Natural killer cell (primary cell): ENCODE measurements around the gene TCF7. TPM values are rescaled to one million over a fixed set of nuclear protein-coding genes. Genes with fewer than 3 reads are reported as not detected.

ENCODE experiments used
- ATAC-seq, 3 donors: fragments of 150-1000 bp in 2 of 3; fragments of 200-7000 bp in 1 of 3; cut with Tn5 transposase; 1 replicate in 1 of 3; 2 replicates in 2 of 3; pipeline ENCODE4 v1.10.0; 2021; ENCODE audit warnings: mild to moderate bottlenecking in 2 of 3, moderate library complexity in 2 of 3
- DNase-seq, 2 donors: peaks; one replicate each; pipeline versions ENCODE4 v3.0.0 to v3.0.0-alpha.2; 2013 to 2021; ENCODE audit warnings: mixed read lengths in 1 of 2
- H3K27ac ChIP-seq: one replicate; pipeline ENCODE4 v1.5.1; 2013; ENCODE audit warnings: mild to moderate bottlenecking, low read length
- H3K27me3 ChIP-seq: one replicate; pipeline ENCODE4 v1.6.1; 2013; ENCODE audit warnings: low read length; ENCODE audit not compliant: control insufficient read depth, insufficient read depth
- H3K36me3 ChIP-seq: one replicate; pipeline ENCODE4 v1.6.1; 2013; ENCODE audit warnings: low read length; ENCODE audit not compliant: control insufficient read depth, insufficient read depth
- H3K4me1 ChIP-seq: one replicate; pipeline ENCODE4 v1.6.1; 2013; ENCODE audit warnings: low read length; ENCODE audit not compliant: control insufficient read depth, insufficient read depth
- H3K4me3 ChIP-seq: one replicate; pipeline ENCODE4 v1.5.1; 2013; ENCODE audit warnings: low read length
- H3K9me3 ChIP-seq: one replicate; pipeline ENCODE4 v1.6.1; 2013; ENCODE audit warnings: low read length; ENCODE audit not compliant: control insufficient read depth, insufficient read depth
- H3K27ac Mint-ChIP-seq, 2 donors: one replicate each; pipeline ENCODE4 v1.8.0; 2022; ENCODE audit warnings: mild to moderate bottlenecking in 2 of 2, mixed read lengths in 2 of 2, moderate library complexity in 1 of 2
- H3K27me3 Mint-ChIP-seq, 2 donors: one replicate each; pipeline ENCODE4 v1.8.0; 2022; ENCODE audit warnings: low read depth in 2 of 2, mixed read lengths in 2 of 2
- H3K36me3 Mint-ChIP-seq: one replicate; pipeline ENCODE4 v1.8.0; 2022; ENCODE audit warnings: mixed read lengths
- H3K4me1 Mint-ChIP-seq, 2 donors: one replicate each; pipeline ENCODE4 v1.8.0; 2022; ENCODE audit warnings: mixed read lengths in 2 of 2
- H3K4me3 Mint-ChIP-seq: one replicate; pipeline ENCODE4 v1.8.0; 2022; ENCODE audit warnings: mild to moderate bottlenecking, moderate library complexity, mixed read lengths
- H3K9me3 Mint-ChIP-seq, 2 donors: one replicate each; pipeline ENCODE4 v1.8.0; 2022; ENCODE audit warnings: mixed read lengths in 2 of 2
- whole genome bisulfite sequencing: methylation state at CpG from one replicate; pipeline ENCODE4 v1.1.7; 2013; ENCODE audit warnings: missing lambda C conversion rate; ENCODE audit not compliant: insufficient coverage; 5-methylcytosine and 5-hydroxymethylcytosine counted together
- intact Hi-C: fragments of 100-400 bp; cut with micrococcal nuclease; formaldehyde crosslinking; loops from one replicate; pipeline ENCODE4 v1.14.2; 2022
- total RNA-seq, 4 donors: library from RNA; stranded (reverse); fragments of 120-200 nt in 1 of 4; gene quantifications; one replicate each; pipeline versions ENCODE4 v1.2.3 to v1.2.4, GENCODE V29; 2013 to 2022
- TF ChIP-seq, protein P1 (sequence below): fragments of 200-600 bp; IDR thresholded peaks from one replicate; pipeline ENCODE4 v1.8.0; 2022; ENCODE audit warnings: antibody characterized with exemption

The TCF7 gene
- total RNA-seq, 3 donors from 2014 or later (not counting 1 experiment from before 2014, with no cell fraction given): 97.7 to 203 (median 158) TPM

DNA sequence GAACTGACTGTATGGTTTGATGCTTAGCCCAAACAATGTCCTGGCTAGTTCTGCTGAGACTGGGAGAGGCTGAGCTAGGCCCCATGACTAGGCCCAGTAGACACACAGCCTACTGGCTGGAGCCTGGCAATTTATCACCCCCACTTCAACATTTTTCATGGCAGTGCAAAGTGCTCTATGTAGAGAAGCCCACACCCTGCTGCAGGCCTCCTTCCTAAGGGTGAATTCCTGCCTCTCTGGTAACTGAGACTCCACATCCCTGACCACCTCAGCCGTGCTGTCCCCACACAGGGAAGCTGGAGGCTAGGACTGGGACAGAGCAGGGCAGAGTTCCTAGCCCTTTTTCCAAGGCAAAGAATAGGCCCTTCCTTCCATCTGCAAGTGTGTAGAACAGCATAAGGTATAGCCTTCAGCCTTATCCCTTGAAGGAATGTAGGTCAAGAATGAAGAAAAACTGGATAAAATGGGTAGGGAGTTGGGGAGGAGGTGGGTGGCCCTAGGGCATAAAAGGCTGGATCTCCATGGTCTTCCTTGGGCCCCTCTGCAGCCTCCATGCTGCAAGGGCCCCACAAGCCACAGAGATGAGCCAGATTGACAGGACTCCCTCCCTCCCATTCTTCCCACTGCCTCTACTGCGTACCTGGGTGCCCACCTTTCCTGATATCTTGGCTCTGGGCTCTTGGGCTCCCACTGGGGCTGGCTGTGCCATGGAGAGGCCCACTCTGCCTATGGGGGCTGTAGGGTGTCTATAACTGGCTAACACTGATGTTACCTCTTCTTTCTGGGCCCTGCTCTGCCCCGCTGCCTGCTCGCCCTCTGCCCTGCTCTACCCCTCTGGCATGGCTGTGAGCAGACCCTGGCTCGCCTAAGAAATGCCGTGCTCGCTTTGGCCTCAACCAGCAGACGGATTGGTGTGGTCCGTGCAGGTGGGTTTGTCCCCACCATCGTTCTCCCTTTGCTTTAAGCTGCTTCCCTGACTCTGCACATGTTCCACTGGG, 29.8 kb downstream of the TCF7 start:
- TF ChIP-seq, protein P1, sequence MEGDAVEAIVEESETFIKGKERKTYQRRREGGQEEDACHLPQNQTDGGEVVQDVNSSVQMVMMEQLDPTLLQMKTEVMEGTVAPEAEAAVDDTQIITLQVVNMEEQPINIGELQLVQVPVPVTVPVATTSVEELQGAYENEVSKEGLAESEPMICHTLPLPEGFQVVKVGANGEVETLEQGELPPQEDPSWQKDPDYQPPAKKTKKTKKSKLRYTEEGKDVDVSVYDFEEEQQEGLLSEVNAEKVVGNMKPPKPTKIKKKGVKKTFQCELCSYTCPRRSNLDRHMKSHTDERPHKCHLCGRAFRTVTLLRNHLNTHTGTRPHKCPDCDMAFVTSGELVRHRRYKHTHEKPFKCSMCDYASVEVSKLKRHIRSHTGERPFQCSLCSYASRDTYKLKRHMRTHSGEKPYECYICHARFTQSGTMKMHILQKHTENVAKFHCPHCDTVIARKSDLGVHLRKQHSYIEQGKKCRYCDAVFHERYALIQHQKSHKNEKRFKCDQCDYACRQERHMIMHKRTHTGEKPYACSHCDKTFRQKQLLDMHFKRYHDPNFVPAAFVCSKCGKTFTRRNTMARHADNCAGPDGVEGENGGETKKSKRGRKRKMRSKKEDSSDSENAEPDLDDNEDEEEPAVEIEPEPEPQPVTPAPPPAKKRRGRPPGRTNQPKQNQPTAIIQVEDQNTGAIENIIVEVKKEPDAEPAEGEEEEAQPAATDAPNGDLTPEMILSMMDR: no peak
- 96% methylated on average over 10 of the region's 10 CpGs for WGBS
- no peak for ATAC-seq
- no peak overlapping the region for H3K4me3 Mint-ChIP-seq
- H3K9me3 Mint-ChIP-seq: no peaks in the 10 kb centered on the region
- Histone ChIP-seq H3K4me3 (no peak overlapping the region), H3K27ac (no peak overlapping the region), H3K9me3 (no peaks in the 10 kb centered on the region), H3K4me1 (peaks cover 35% of the 10 kb centered on the region), H3K27me3 (no peaks in the 10 kb centered on the region), H3K36me3 (peaks cover 85% of the 10 kb centered on the region)
- H3K36me3 Mint-ChIP-seq: no peaks in the 10 kb centered on the region
- no peaks in the 10 kb centered on the region for H3K27me3 Mint-ChIP-seq
- H3K4me1 Mint-ChIP-seq: peaks cover 28 to 49% of the 10 kb centered on the region in 2 donors
- H3K27ac Mint-ChIP-seq: peak overlapping the region; percentile 79 to 89
- DNase-seq: no peak
- intact Hi-C loops: no loop called here

DNA sequence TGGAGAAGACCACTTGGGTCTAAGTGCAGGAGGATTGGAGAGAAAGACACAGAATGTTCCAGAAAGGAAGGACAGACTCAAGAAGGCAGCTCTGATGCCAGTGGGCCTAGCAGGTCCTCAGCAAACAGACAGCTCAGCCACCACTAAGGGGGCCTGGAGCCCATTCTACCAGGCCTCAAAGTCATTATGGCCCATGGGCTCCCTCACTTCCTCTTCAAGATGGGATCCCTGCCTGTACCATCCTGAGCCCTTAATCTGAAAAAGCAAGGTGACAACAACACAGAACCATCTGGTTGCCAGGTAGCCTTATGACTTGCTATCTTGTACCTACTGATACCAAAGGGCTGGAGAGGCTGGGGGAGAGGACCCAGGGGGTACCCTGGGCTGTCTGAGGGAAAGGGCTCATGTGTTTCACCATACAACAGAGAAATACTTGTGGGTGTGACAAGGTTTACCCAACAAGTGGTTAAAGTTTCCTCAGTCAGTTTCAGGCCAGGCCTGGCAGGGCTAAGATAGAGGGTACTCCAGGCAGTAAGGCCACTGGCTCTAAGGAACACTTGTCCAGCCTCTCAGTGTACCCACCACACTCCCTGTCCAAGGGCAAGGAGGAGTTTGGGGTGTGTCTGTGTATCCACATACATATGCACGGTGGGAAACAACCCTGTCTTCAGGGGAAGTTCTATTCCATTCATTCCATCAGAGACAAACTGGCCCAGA, 30.7 kb downstream of the TCF7 start:
- Histone ChIP-seq H3K36me3 (peaks cover 75% of the 10 kb centered on the region), H3K4me3 (no peak overlapping the region), H3K27me3 (no peaks in the 10 kb centered on the region), H3K4me1 (peaks cover 26% of the 10 kb centered on the region), H3K9me3 (no peaks in the 10 kb centered on the region), H3K27ac (peak overlapping the region; percentile 22)
- no peaks in the 10 kb centered on the region for H3K27me3 Mint-ChIP-seq
- WGBS: 70% methylated on average over 1 of the region's 1 CpG
- intact Hi-C loops: no loop called here
- peak overlapping the region; percentile 79 to 89 for H3K27ac Mint-ChIP-seq
- no peaks in the 10 kb centered on the region for H3K9me3 Mint-ChIP-seq
- DNase-seq: peak in 1 of 2 donors; percentile 33
- H3K36me3 Mint-ChIP-seq: no peaks in the 10 kb centered on the region
- H3K4me3 Mint-ChIP-seq: no peak overlapping the region
- ATAC-seq: peak in 1 of 3 donors; percentile 1
- TF ChIP-seq, protein P1: no peak
- H3K4me1 Mint-ChIP-seq: peaks cover 31 to 47% of the 10 kb centered on the region in 2 donors

DNA sequence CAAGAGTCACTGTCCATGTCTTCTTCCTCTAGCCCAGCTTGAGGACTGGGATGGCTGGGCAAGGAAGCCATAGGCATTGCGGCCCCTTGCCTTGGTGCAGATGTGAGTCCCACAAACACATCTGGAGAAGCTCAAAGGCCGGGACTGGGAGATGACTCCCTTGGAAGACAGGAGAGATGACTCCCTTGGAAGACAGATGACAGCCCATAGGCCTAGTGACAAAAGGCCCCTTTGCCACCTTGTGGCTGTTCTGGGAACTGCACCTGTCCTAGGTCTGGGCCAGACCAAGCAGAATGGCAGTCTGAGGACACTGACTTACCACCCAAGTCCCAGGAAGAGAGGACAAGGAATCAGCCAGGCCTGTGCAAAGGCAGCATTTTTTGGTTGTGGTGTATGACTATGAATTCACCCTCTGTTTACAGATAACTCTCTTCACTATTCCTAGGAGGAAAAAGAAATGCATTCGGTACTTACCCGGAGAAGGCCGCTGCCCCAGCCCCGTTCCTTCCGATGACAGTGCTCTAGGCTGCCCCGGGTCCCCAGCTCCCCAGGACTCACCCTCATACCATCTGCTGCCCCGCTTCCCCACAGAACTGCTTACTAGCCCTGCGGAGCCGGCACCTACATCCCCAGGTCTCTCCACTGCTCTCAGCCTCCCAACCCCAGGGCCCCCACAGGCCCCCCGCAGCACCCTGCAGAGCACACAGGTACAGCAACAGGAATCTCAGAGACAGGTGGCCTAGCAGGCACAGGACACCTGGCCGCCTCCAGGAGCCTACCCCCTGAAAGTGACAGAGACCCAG, 31.5 kb downstream of the TCF7 start:
- H3K4me1 Mint-ChIP-seq: peaks cover 25 to 40% of the 10 kb centered on the region in 2 donors
- H3K27ac Mint-ChIP-seq: peak overlapping the region; percentile 79 to 89
- intact Hi-C loops: loop anchor here (1.0 kb wide), 2 partner anchors 44 to 107 kb away; no protein-coding TSS in a partner anchor
- no peaks in the 10 kb centered on the region for H3K27me3 Mint-ChIP-seq
- peak overlapping the region; percentile 4 for H3K4me3 Mint-ChIP-seq
- peak overlapping the region; percentile 22 for H3K27ac ChIP-seq
- no peaks in the 10 kb centered on the region for H3K27me3 ChIP-seq
- no peaks in the 10 kb centered on the region for H3K9me3 Mint-ChIP-seq
- peak; percentile 76 to 88 (median 80) for ATAC-seq
- H3K36me3 Mint-ChIP-seq: no peaks in the 10 kb centered on the region
- DNase-seq: peak; percentile 81 to 90
- H3K9me3 ChIP-seq: no peaks in the 10 kb centered on the region
- TF ChIP-seq, protein P1: peak; percentile 88
- H3K36me3 ChIP-seq: peaks cover 73% of the 10 kb centered on the region
- peaks cover 18% of the 10 kb centered on the region for H3K4me1 ChIP-seq
- no peak overlapping the region for H3K4me3 ChIP-seq
- 87% methylated on average over 13 of the region's 13 CpGs for WGBS
